SU-DHL-6 (cell line): Measurements from ENCODE around the gene HEATR3.

Experiments
- CTCF ChIP-seq: fragments of 200-600 bp; sonication (generic); IDR thresholded peaks from one replicate; pipeline ENCODE4 v1.5.1; 2017; ENCODE audit warnings: antibody characterized with exemption, mild to moderate bottlenecking, low read length, moderate library complexity; ENCODE audit not compliant: insufficient read depth, poor library complexity, severe bottlenecking
- EZH2phosphoT487 ChIP-seq: fragments of 200-600 bp; sonication (generic), shearing (Covaris generic); conservative IDR thresholded peaks from 2 replicates; pipeline ENCODE4 v1.6.1; 2018; ENCODE audit warnings: mild to moderate bottlenecking, antibody characterized with exemption, low read length, moderate library complexity, mixed read lengths

- TF ChIP-seq CTCF (no peak), EZH2phosphoT487 (no peak)
Measured at GRCh38 chr16:50136399-50136798, 70.6 kb downstream of the HEATR3 start.
